ENCODE results near the gene RNF144A.

- TF ChIP-seq CTCF (IDR thresholded peaks at IDR 0.05) (peak; percentile 21 to 74 (median 68)), POLR2A (IDR thresholded peaks at IDR 0.05) (no peak)
Measured at GRCh38 chr2:7037340-7038333, 120.4 kb downstream of the RNF144A start.

All from Peyer's patch (tissue), 4 donors.